Astrocyte (in vitro differentiated cells and primary cell): ENCODE results near the gene KRT74. TPM values are rescaled to one million over a fixed set of nuclear protein-coding genes. Genes with fewer than 3 reads are reported as not detected.

ENCODE experiments used
- DNase-seq: peaks from one replicate; pipeline ENCODE4 v3.0.0-alpha.2; 2010; ENCODE audit warnings: low read depth
- FAIRE-seq: peaks from 2 replicates; lab custom pipeline; 2011; peaks lifted over from hg19 to GRCh38; lab: Jason Lieb, UNC
- H2AFZ ChIP-seq: 2 replicates; pipeline ENCODE4 v1.6.0; 2012; ENCODE audit warnings: low read depth, low read length, inconsistent platforms
- H3K27ac ChIP-seq: 2 replicates; pipeline ENCODE4 v1.5.1; 2011; ENCODE audit warnings: low read depth, low read length, inconsistent platforms
- H3K27me3 ChIP-seq: 2 replicates; pipeline ENCODE4 v1.6.0; 2011; ENCODE audit warnings: low read length, inconsistent platforms; ENCODE audit not compliant: insufficient read depth
- H3K36me3 ChIP-seq: 2 replicates; pipeline ENCODE4 v1.5.1; 2011; ENCODE audit warnings: low read length, inconsistent platforms; ENCODE audit not compliant: insufficient read depth
- H3K4me1 ChIP-seq: 2 replicates; pipeline ENCODE4 v1.5.1; 2011; ENCODE audit warnings: low read length, inconsistent platforms; ENCODE audit not compliant: insufficient read depth
- H3K4me2 ChIP-seq: 2 replicates; pipeline ENCODE4 v1.6.0; 2012; ENCODE audit warnings: low read length, inconsistent platforms
- H3K4me3 ChIP-seq: 2 replicates; pipeline ENCODE4 v1.5.1; 2011; ENCODE audit warnings: low read depth, mild to moderate bottlenecking, low read length, inconsistent platforms; ENCODE audit not compliant: insufficient read depth
- H3K79me2 ChIP-seq: 2 replicates; pipeline ENCODE4 v1.6.0; 2012; ENCODE audit warnings: mild to moderate bottlenecking, low read length, inconsistent platforms; ENCODE audit not compliant: insufficient read depth
- H3K9ac ChIP-seq: 2 replicates; pipeline ENCODE4 v1.6.0; 2012; ENCODE audit warnings: mild to moderate bottlenecking, low read length, inconsistent platforms
- H3K9me3 ChIP-seq: 2 replicates; pipeline ENCODE4 v1.5.1; 2012; ENCODE audit warnings: low read depth, mild to moderate bottlenecking, low read length, inconsistent platforms; ENCODE audit not compliant: insufficient read depth
- H4K20me1 ChIP-seq: 2 replicates; pipeline ENCODE4 v1.6.0; 2012; ENCODE audit warnings: low read length, inconsistent platforms; ENCODE audit not compliant: insufficient read depth
- H3K27ac Mint-ChIP-seq: one replicate; pipeline ENCODE4 v1.8.0; 2021; ENCODE audit warnings: mild to moderate bottlenecking, mixed read lengths; ENCODE audit not compliant: unreplicated experiment
- H3K27me3 Mint-ChIP-seq: one replicate; pipeline ENCODE4 v1.8.0; 2021; ENCODE audit warnings: low read depth, mixed read lengths; ENCODE audit not compliant: unreplicated experiment
- H3K36me3 Mint-ChIP-seq: one replicate; pipeline ENCODE4 v1.8.0; 2021; ENCODE audit warnings: low read depth, mixed read lengths; ENCODE audit not compliant: unreplicated experiment
- H3K4me1 Mint-ChIP-seq: one replicate; pipeline ENCODE4 v1.8.0; 2021; ENCODE audit warnings: low read depth, mixed read lengths; ENCODE audit not compliant: unreplicated experiment
- H3K4me3 Mint-ChIP-seq: one replicate; pipeline ENCODE4 v1.8.0; 2021; ENCODE audit warnings: mild to moderate bottlenecking, moderate library complexity, mixed read lengths; ENCODE audit not compliant: unreplicated experiment
- H3K9me3 Mint-ChIP-seq: one replicate; pipeline ENCODE4 v1.8.0; 2021; ENCODE audit warnings: mild to moderate bottlenecking, mixed read lengths; ENCODE audit not compliant: unreplicated experiment
- CTCF ChIP-seq: IDR thresholded peaks from 2 replicates; pipeline ENCODE4 v1.5.1; 2011; ENCODE audit warnings: low read depth, mild to moderate bottlenecking, inconsistent platforms, low read length, moderate library complexity; ENCODE audit not compliant: insufficient read depth
- EZH2 ChIP-seq: IDR thresholded peaks from 2 replicates; pipeline ENCODE4 v1.6.1; 2012; ENCODE audit warnings: mild to moderate bottlenecking, low read length, inconsistent platforms; ENCODE audit not compliant: insufficient read depth
- total RNA-seq: library from RNA; stranded (reverse); gene quantifications from 2 replicates; pipeline ENCODE4 v1.2.1, GENCODE V29; 2021

Gene KRT74
- total RNA-seq, 1 donor from 2014 or later, result not detected

- no peaks in the 10 kb centered on the region for H3K36me3 ChIP-seq
- H3K4me1 ChIP-seq, result no peaks in the 10 kb centered on the region
- no peak overlapping the region for H3K4me3 Mint-ChIP-seq
- no peak overlapping the region for H3K27ac Mint-ChIP-seq
- no peaks in the 10 kb centered on the region for H4K20me1 ChIP-seq
- H3K4me1 Mint-ChIP-seq, result no peaks in the 10 kb centered on the region
- H3K9me3 ChIP-seq, result no peaks in the 10 kb centered on the region
- no peak overlapping the region for H3K4me3 ChIP-seq
- H2AFZ ChIP-seq, result no peak overlapping the region
- DNase-seq, result no peak
- no peak overlapping the region for H3K4me2 ChIP-seq
- no peak for TF ChIP-seq EZH2
- TF ChIP-seq CTCF, result no peak
- peaks cover 11% of the 10 kb centered on the region for H3K27me3 ChIP-seq
- peaks cover 53% of the 10 kb centered on the region for H3K27me3 Mint-ChIP-seq
- H3K36me3 Mint-ChIP-seq, result peaks cover 1% of the 10 kb centered on the region
- FAIRE-seq, result no peak
- H3K79me2 ChIP-seq, result no peaks in the 10 kb centered on the region
- no peak overlapping the region for H3K9ac ChIP-seq
- no peak overlapping the region for H3K27ac ChIP-seq
- H3K9me3 Mint-ChIP-seq, result peaks cover 12% of the 10 kb centered on the region
Observed at GRCh38 chr12:52591521-52591920, 17.9 kb upstream of the KRT74 start.

- Histone ChIP-seq H3K4me1 (no peaks in the 10 kb centered on the region), H3K27ac (no peak overlapping the region), H4K20me1 (no peaks in the 10 kb centered on the region), H3K4me3 (no peak overlapping the region), H3K9me3 (no peaks in the 10 kb centered on the region), H3K27me3 (peaks cover 11% of the 10 kb centered on the region), H3K36me3 (no peaks in the 10 kb centered on the region), H3K79me2 (no peaks in the 10 kb centered on the region), H3K9ac (no peak overlapping the region), H3K4me2 (no peak overlapping the region), H2AFZ (no peak overlapping the region)
- no peak for FAIRE-seq
- Mint-ChIP-seq H3K4me1 (no peaks in the 10 kb centered on the region), H3K27ac (no peak overlapping the region), H3K27me3 (peaks cover 66% of the 10 kb centered on the region), H3K4me3 (no peak overlapping the region), H3K9me3 (peaks cover 12% of the 10 kb centered on the region), H3K36me3 (peaks cover 1% of the 10 kb centered on the region)
- no peak for DNase-seq
- no peak for TF ChIP-seq CTCF
- TF ChIP-seq EZH2, result no peak
Observed at GRCh38 chr12:52590021-52590420, 16.4 kb upstream of the KRT74 start.

- Histone ChIP-seq H3K27ac (no peak overlapping the region), H3K27me3 (peaks cover 2% of the 10 kb centered on the region), H3K4me3 (no peak overlapping the region), H3K9ac (no peak overlapping the region), H3K79me2 (no peaks in the 10 kb centered on the region), H3K4me1 (no peaks in the 10 kb centered on the region), H3K9me3 (no peaks in the 10 kb centered on the region), H2AFZ (no peak overlapping the region), H3K36me3 (no peaks in the 10 kb centered on the region), H3K4me2 (no peak overlapping the region), H4K20me1 (no peaks in the 10 kb centered on the region)
- H3K36me3 Mint-ChIP-seq, result peaks cover 1% of the 10 kb centered on the region
- H3K27me3 Mint-ChIP-seq, result peaks cover 67% of the 10 kb centered on the region
- H3K27ac Mint-ChIP-seq, result no peak overlapping the region
- DNase-seq (no peak), FAIRE-seq (no peak)
- peaks cover 7% of the 10 kb centered on the region for H3K4me1 Mint-ChIP-seq
- no peak for TF ChIP-seq EZH2
- TF ChIP-seq CTCF, result no peak
- H3K4me3 Mint-ChIP-seq, result no peak overlapping the region
- H3K9me3 Mint-ChIP-seq, result peaks cover 12% of the 10 kb centered on the region
Observed at GRCh38 chr12:52587563-52587962, 13.9 kb upstream of the KRT74 start.
